Measurements from ENCODE around the gene MNX1. TPM values are rescaled to one million over a fixed set of nuclear protein-coding genes. Genes with fewer than 3 reads are reported as not detected.

MNX1 gene
- not detected for total RNA-seq
- polyA plus RNA-seq = 1 to 10 TPM; 4.2 to 5.3 (median 4.2) TPM

DNA sequence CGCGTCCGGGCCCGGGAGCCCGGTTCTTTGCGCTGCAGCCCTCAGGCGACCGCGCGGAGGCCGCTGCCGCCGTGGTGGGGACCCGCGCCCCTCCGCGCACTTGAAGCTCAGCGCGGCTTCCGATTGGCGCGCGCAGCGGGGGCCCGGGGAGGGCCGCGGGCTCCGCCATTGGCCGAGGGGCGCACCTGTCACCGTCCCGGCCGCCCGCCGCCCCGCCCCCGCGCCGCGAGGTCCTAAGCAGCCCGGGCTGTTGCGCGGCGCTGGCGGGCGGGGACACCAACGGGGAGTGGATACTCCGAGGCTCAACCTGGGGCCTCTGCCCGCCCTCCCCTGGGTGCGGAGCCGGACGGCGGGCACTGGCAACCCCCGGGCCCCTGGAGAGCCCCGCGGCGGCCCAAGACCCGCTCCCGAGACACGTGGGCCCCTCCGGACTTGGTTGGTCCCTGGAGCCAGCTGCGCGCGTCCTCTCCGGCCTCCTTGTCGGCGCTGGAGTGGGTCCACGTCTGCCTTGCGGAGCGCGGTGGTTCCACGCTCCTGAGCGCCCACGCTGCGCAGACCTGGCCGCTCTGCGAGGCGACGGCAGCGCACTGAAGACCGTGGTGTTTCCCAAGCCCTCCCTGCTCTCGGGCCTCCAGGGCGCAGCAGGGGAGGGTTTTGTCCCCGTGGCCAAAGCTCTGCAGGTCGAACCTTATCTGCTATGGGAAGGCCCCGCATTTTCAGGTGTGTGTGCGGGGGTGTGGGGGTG is at the start of gene MNX1:
MNX1 (minus strand) TSS at position 76 of the 745 bp plus-strand sequence. CDS start 313 bp downstream, outside the sequence.
- intact Hi-C loops (cut with DNase I) = no loop called here
- TF ChIP-seq EP300 (IDR thresholded peaks at IDR 0.05) = no peak
- TF ChIP-seq, protein P1, sequence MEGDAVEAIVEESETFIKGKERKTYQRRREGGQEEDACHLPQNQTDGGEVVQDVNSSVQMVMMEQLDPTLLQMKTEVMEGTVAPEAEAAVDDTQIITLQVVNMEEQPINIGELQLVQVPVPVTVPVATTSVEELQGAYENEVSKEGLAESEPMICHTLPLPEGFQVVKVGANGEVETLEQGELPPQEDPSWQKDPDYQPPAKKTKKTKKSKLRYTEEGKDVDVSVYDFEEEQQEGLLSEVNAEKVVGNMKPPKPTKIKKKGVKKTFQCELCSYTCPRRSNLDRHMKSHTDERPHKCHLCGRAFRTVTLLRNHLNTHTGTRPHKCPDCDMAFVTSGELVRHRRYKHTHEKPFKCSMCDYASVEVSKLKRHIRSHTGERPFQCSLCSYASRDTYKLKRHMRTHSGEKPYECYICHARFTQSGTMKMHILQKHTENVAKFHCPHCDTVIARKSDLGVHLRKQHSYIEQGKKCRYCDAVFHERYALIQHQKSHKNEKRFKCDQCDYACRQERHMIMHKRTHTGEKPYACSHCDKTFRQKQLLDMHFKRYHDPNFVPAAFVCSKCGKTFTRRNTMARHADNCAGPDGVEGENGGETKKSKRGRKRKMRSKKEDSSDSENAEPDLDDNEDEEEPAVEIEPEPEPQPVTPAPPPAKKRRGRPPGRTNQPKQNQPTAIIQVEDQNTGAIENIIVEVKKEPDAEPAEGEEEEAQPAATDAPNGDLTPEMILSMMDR (IDR thresholded peaks at IDR 0.05) = no peak
- TF ChIP-seq POLR2AphosphoS5 (IDR thresholded peaks at IDR 0.05) = no peak
- TF ChIP-seq POLR2A (IDR thresholded peaks at IDR 0.05) = no peak
- Histone ChIP-seq H3K4me1 (peaks cover 0 to 26% (median 23%) of the 10 kb centered on the region in 4 donors), H3K4me3 (peak within 1 kb of the TSS in 3 of 4 donors; percentile 37 to 49 (median 48)), H3K27ac (peak within 1 kb of the TSS in 1 of 4 donors; percentile 31), H3K36me3 (no peaks in the 10 kb centered on the region), H3K27me3 (peaks cover 52 to 98% (median 93%) of the 10 kb centered on the region in 3 donors), H3K9me3 (no peaks in the 10 kb centered on the region)
- 1% methylated on average over 87 of the region's 87 CpGs for WGBS, 2 donors
- DNase-seq = no peak

DNA sequence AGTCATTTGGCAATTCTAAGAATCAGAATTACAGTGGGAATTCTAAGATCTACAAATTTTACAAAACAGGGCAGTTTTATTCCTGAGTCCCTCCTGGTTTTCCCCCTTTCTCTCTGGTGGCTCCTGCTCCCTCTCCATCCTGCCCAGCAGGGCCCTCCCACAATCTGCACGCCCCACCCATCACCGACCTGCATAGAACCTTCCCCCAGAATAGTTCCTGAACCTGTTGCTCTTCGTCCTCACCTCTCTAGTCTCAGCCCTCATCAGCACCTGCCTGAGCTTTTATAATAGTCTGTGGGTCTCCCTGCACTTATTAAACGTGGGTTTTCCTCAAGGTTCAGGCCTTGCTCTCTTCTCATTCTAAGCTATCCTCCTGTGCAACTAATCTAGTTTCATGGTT is 49.1 kb upstream of the MNX1 start:
- TF ChIP-seq, protein P1 (IDR thresholded peaks at IDR 0.05) = no peak
- TF ChIP-seq EP300 (IDR thresholded peaks at IDR 0.05) = no peak
- Histone ChIP-seq H3K27me3 (peaks cover 0 to 28% (median 24%) of the 10 kb centered on the region in 3 donors), H3K9me3 (peaks cover 0 to 10% (median 7%) of the 10 kb centered on the region in 4 donors), H3K36me3 (no peaks in the 10 kb centered on the region), H3K27ac (no peak overlapping the region), H3K4me1 (no peaks in the 10 kb centered on the region), H3K4me3 (no peak overlapping the region)
- DNase-seq = no peak
- 40 to 51% methylated on average over 4 of the region's 4 CpGs for WGBS, 2 donors
- intact Hi-C loops (cut with DNase I) = no loop called here

DNA sequence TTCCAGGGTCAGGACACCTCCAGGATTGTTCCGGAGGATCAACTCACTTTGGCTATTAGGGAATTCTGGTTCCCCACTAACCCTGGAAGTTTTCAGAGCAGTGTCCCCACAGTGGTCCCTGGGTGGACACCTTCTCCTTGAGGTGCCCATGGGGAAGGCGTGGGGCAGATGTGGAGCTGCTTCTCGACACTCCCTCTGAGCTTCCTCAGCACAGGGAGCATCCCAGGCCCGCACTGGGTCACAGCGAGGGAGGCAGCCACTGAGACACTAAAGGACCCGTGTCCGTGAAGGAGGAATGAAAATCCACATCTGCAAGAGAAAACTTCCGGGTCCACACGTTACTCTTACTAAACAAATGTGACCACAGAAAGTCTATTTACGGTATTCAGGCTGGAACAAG is 48.2 kb upstream of the MNX1 start:
- Histone ChIP-seq H3K27me3 (peaks cover 0 to 28% (median 24%) of the 10 kb centered on the region in 3 donors), H3K36me3 (no peaks in the 10 kb centered on the region), H3K9me3 (peaks cover 0 to 10% (median 6%) of the 10 kb centered on the region in 4 donors), H3K4me3 (no peak overlapping the region), H3K27ac (no peak overlapping the region), H3K4me1 (no peaks in the 10 kb centered on the region)
- intact Hi-C loops (cut with DNase I) = no loop called here
- TF ChIP-seq, protein P1 (IDR thresholded peaks at IDR 0.05) = no peak
- TF ChIP-seq EP300 (IDR thresholded peaks at IDR 0.05) = no peak
- no peak for TF ChIP-seq POLR2A (IDR thresholded peaks at IDR 0.05)
- no peak for TF ChIP-seq POLR2AphosphoS5 (IDR thresholded peaks at IDR 0.05)
- 87 to 90% methylated on average over 10 of the region's 10 CpGs for WGBS, 2 donors
- no peak for DNase-seq

DNA sequence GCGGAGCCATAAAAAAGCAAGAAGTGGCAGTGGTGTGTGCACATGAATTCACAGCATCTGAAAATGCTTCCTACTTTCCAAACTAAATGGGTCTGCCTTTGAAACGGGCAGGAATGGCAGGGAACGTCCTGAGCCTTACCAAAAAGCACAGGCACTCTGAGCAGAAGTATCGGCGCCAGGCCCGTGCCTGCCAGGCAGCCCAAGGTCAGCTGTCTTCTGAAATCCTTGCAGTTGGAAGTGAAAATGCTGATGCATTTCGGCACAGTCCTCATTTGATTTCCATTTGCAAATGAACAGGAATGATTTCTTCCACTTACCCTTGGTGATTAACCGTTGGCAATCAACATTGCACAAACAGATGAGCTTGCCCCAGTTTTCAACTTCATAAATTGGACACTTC is 47.6 kb upstream of the MNX1 start:
- no peak for DNase-seq
- TF ChIP-seq, protein P1 (IDR thresholded peaks at IDR 0.05) = no peak
- TF ChIP-seq POLR2A (IDR thresholded peaks at IDR 0.05) (no peak), POLR2AphosphoS5 (IDR thresholded peaks at IDR 0.05) (no peak), EP300 (IDR thresholded peaks at IDR 0.05) (no peak)
- intact Hi-C loops (cut with DNase I) = no loop called here
- Histone ChIP-seq H3K9me3 (peaks cover 0 to 12% (median 6%) of the 10 kb centered on the region in 4 donors), H3K27ac (no peak overlapping the region), H3K4me1 (no peaks in the 10 kb centered on the region), H3K4me3 (no peak overlapping the region), H3K36me3 (no peaks in the 10 kb centered on the region), H3K27me3 (peaks cover 0 to 28% (median 24%) of the 10 kb centered on the region in 3 donors)
- 75 to 78% methylated on average over 8 of the region's 8 CpGs for WGBS, 2 donors

Data from sigmoid colon (tissue), 7 donors.